Stimulated activated CD4-positive, alpha-beta T cell treated with anti-CD3 and anti-CD28 coated beads, TNF-alpha, amount 100 ng/mL, for 48 hours (primary cell): ENCODE measurements around the gene ST8SIA3.
"Not testable (repeated sequence)": the region's sequence is repeated elsewhere in the genome, so short reads cannot be mapped to it uniquely, and the experiment has no call there.

Experiments used
- DNase-seq, 3 donors: peaks; one replicate each; pipeline ENCODE4 v3.0.0-alpha.2; 2020; ENCODE audit warnings: low read depth in 3 of 3

The ST8SIA3 gene

DNA sequence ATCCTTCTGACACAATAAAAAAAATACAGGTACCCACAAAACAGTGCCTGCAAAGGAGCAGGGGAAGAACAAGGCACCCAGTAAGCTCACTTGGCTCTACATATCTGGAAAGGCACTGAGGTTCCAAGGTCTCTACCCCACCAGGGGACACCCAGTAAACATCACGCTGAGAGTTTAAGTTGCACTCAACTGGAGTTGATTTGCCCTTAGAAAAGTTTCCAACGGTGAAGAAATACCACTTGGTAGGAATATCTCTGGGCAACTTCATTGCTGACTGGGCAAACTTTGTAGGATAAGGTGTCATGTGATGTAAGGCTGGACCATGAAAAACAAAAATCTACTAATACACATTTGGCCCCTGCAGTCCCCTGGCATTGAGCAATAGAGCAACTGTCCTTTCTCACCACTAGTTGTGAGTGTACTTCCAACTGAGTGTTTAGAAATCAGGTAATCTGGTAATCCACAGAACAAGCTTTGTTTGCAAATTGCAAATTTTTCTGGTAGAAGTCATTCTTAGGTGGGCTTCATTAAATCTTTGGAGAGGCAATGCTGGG lies 14.2 kb downstream of the ST8SIA3 start:
- no peak for DNase-seq

DNA sequence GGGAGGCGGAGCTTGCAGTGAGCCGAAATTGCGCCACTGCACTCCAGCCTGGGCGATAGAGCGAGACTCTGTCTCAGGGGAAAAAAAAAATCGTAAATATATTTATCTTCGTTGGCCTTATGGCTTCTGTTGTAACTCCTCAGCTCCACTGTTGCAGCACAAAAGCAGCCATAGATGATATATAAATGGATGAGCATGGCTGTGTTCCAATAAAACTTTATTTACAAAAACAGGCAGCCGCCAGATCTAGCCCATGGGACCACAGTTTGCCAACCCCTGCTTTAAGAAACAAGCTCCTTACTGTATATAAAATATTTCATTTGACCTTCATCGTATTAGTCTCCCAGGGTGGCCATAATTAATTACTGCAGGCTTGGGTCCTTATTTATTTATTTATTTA lies 20.1 kb downstream of the ST8SIA3 start:
- DNase-seq: no peak

DNA sequence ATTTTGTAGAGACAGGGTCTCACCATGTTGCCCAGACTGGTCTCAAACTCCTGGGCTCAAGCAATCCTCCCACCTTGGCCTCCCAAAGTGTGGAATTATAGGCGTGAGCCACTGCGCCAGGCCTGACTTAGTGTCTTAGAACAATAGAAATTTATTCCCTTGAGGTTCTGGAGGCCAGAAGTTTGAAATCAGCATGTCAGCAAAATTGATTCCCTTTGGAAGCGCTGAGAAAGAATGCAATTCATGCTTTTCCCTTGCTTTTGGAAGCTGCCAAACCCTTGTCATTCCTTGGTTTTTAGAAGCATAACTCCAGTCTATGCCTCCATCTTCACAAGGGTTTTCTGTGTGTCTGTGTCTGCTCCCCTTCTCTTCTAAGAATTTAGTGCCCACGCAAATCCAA lies 20.7 kb downstream of the ST8SIA3 start:
- no peak for DNase-seq

DNA sequence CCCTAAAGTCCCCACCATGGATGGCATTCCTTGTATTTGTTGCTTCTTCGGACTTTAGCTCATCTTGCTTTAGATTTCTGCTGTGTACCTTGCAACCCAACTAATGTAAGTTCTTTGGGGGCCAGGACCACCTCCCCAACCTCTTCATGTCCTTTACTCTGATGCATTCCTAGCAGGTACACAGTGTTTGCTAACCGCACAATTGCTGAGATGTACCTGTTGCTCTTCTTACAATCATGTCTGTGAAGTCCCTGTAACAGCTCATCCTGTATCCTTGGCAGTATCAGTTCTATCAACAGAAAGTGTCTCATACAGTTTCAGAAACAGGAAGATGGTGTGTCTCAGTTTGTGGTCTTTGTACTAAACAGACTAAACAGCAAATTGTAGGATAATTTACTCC lies 24.1 kb downstream of the ST8SIA3 start:
- no peak for DNase-seq

DNA sequence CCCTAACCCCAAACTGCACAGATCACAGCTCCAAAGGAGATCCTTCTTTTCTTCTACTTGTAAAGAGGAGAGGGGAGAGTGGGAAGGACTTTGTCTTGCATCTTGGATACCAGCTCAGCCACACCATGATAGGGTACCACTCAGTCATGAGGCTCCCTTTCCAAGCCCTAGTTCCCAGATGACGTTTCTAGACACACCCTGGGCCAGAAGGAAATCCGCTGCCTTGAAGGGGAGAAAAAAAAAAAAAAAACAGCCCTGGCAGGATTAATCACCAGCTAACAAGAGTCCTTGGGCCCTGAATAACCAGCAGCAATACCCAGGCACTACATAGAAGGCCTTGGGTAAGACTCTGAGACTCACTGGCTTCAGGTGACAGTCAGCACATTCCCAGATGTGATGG lies 36.9 kb downstream of the ST8SIA3 start:
- no peak for DNase-seq

DNA sequence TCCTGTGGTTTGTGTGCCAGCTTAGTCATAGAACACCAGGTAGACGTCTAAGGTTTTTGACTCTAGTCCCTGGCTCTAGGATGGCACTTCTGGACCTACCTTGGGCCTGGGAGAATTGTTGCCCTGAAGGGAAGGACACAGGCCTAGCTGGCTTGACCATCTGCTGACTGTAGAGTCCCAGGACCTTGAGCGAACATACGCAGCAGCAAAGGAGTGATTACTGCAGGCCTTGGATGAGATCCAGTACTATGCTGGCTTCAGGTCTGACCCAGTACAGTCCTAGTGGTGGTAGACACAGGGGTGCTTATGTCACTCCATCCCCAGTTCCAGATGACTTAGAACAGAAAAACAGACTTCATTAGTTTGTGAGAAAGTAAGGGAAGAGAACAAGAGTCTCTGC lies 37.7 kb downstream of the ST8SIA3 start:
- DNase-seq: no peak

DNA sequence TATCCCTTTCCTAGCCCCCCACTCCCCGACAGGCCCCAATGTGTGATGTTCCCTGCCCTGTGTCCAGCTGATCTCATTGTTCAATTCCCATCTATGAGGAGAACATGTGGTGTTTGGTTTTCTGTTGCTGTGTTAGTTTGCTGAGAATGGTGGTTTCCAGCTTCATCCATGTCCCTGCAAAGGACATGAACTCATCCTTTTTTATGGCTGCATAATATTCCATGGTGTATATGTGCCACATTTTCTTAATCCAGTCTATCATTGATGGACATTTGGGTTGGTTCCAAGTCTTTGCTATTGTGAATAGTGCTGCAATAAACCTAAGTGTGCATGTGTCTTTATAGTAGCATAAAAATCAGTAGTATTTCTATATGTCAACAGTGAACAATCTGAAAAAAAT lies 42.4 kb downstream of the ST8SIA3 start:
- not testable (repeated sequence) for DNase-seq

DNA sequence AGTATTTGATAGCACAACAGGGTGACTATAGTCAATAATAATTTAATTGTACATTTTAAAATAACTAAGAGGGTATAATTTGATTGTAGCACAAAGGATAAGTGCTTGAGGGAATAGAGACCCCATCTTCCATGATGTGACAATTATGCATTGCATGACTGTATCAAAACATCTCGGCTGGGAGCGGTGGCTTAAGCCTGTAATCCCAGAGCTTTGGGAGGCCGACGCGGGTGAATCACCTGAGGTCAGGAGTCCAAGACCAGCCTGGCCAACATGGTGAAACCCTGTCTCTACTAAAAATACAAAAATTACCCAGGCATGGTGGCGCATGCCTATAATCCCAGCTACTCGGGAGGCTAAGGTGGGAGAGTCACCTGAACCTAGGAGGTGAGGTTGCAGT lies 44.5 kb downstream of the ST8SIA3 start:
- DNase-seq: not testable (repeated sequence)

DNA sequence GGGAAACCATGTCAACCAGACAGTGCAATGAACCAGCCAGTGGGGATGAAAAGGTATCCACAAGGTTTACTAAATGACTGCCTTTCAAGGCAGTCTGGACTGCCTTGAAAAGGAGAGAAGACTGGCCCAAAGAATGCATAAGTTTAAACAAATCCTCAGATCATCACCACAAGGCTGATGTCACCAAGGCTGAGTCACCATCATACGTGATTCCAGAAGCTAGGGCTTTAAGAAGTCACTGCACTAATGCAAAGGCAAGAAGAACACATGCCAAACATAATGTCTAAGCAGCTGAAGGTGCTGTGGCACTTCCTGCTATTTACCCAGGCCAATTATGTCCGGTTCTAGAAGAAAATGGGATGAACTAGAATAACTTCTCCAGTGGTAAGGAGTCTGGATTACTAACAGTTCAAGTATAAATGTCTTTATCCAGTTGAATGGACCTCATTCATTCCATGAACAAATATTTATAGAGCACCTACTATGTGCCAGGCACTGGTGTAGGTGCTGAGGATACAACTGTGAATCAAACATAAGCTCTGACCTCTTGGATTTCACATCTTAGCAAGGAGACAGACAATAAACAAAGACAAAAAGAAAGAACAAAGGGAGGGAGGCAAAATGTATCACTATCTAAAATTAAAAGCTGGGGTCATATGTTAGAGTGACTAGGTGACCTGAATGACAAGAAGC lies 45.2 kb downstream of the ST8SIA3 start:
- DNase-seq: no peak

DNA sequence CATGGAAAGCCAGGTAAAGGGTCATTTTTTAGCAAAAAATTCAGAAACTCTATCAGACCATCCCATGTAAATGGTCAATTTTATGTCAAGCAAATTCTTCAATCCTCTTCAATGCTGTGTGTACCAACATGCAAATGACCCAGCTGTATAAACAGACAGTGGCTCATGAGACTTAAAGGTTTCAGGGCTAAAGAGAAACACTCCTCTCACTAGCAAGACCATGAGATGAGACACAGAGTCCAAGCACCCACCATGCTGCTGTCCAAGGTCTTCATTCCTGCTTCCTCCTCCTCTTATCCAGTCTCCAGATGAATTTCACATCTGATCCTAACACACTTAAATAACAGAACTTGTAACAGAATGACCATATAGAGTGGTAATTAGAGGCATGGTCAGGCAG lies 52.0 kb downstream of the ST8SIA3 start:
- DNase-seq: no peak

DNA sequence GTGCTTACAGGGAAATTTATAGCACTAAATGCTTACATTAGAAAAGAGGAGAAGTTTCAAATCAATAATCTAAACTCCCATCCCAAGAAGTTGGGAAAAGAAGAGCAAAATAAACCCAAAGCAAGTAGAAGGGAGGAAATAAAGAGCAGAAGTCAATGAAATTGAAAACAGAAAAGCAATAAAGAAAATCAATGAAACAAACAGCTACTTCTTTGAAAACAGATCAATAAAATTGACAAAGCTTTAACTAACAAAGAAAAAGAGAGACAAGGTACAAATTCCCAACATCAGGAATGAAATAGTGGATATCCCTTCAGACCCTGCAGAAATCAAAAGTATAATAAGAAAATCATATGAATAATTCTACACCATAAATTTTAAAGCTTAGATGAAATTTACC lies 57.3 kb downstream of the ST8SIA3 start:
- no peak for DNase-seq

DNA sequence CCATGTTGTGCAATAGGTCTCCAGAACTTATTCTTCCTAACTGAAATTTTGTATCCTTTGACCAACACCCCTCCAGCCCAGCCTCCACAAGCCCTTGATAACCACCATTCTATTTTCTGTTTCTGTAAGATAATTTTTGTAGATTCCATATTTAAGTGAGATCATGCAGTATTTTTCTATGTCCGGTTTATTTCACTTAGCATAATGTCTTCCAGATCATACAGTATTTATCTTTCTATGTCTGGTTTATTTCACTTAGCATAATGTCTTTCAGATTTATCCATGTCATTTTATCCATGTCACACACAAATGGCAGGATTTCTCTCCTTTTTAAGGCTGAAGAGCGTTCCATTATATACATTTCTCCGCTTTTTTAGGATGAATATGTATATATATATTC lies 58.4 kb downstream of the ST8SIA3 start:
- DNase-seq: no peak

DNA sequence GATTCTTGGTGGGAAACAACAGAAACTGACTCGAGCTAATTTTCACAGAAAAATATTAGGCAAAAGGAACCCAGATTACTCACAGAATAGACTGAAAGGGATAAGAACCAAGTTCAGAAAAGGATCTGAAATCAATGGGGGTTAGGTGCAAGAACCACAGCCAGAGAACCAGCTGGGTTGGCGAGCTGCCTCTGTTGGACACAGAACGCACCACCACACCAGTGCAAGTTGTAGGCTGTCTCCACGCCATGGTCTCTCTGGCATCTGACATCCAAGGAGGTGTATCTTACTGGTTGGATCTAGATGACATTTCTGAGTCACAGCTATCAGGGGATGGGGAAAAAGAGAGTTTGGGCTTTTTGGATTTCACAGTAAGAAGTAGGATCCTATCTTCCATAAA lies 64.2 kb downstream of the ST8SIA3 start:
- DNase-seq: no peak
